Heart right ventricle (tissue), 16 donors: ENCODE results near the gene TGFBR3L. TPM values are rescaled to one million over a fixed set of nuclear protein-coding genes. Genes with fewer than 3 reads are reported as not detected.
A peak's percentile ranks its signal among the peaks of the same experiment; 100 is the strongest.

Experiments
- ATAC-seq, 8 donors: fragments of 200-7000 bp; cut with Tn5 transposase; one replicate each; pipeline ENCODE4 v1.9.1; 2020; ENCODE audit warnings: mild to moderate bottlenecking in 8 of 8, moderate library complexity in 8 of 8, moderate number of reproducible peaks in 1 of 8
- DNase-seq, 2 donors: peaks; one replicate each; pipeline ENCODE4 v3.0.0-alpha.2; 2020
- H3K27ac ChIP-seq, 10 donors: fragments of 200-600 bp; sonication (generic) in 2 of 10; one replicate each; pipeline versions ENCODE4 v1.5.0 to v1.8.0; 2020 to 2022; ENCODE audit warnings: mild to moderate bottlenecking in 3 of 10
- H3K27me3 ChIP-seq, 7 donors: fragments of 200-600 bp; one replicate each; pipeline ENCODE4 v1.8.0; 2021 to 2022; ENCODE audit warnings: mild to moderate bottlenecking in 2 of 7
- H3K36me3 ChIP-seq, 9 donors: fragments of 200-600 bp; sonication (generic) in 1 of 9; one replicate each; pipeline versions ENCODE4 v1.5.0 to v1.8.0; 2020 to 2022; ENCODE audit warnings: mild to moderate bottlenecking in 2 of 9
- H3K4me1 ChIP-seq, 9 donors: fragments of 200-600 bp; sonication (generic) in 1 of 9; one replicate each; pipeline versions ENCODE4 v1.5.0 to v1.8.0; 2020 to 2022; ENCODE audit warnings: mild to moderate bottlenecking in 4 of 9
- H3K4me3 ChIP-seq, 10 donors: fragments of 200-600 bp; sonication (generic) in 2 of 10; one replicate each; pipeline versions ENCODE4 v1.5.0 to v1.8.0; 2020 to 2022; ENCODE audit warnings: mild to moderate bottlenecking in 7 of 10, moderate library complexity in 2 of 10
- H3K9me3 ChIP-seq, 11 donors: fragments of 200-600 bp in 10 of 11; sonication (generic) in 2 of 11; one replicate each; pipeline versions ENCODE4 v1.5.0 to v1.8.0; 2013 to 2022; ENCODE audit warnings: mild to moderate bottlenecking in 2 of 11, control low read depth in 1 of 11, moderate library complexity in 1 of 11
- WGBS, 2 donors: extraction: QIAGEN DNeasy Blood & Tissue Kit; methylation state at CpG; one replicate each; pipeline ENCODE4 v1.1.7; 2013; ENCODE audit warnings: inconsistent platforms in 1 of 2; 5-methylcytosine and 5-hydroxymethylcytosine counted together
- intact Hi-C, 10 donors: fragments of 100-400 bp; cut with DNase I; formaldehyde crosslinking; loops; one replicate each; pipeline versions ENCODE4 v1.11.1 to v1.14.2; 2022
- polyA plus RNA-seq, 2 donors: library from polyadenylated mRNA; stranded (reverse); fragments of 200-250 nt; gene quantifications; one replicate each; pipeline ENCODE4 v1.2.3, GENCODE V29; 2013
- total RNA-seq, 10 donors: library from RNA; stranded (reverse); fragmentation: NEBNext Ultra II Directional in 3 of 10; extraction: Animal tissue kit (Norgen Biotek cat#: 25700) in 3 of 10; gene quantifications; one replicate each; pipeline versions ENCODE4 v1.2.1 to v1.2.4, GENCODE V29; 2021 to 2023
- TF ChIP-seq, protein P1 (sequence below), 9 donors: fragments of 200-600 bp; sonication (generic) in 2 of 9; IDR thresholded peaks; one replicate each; pipeline versions ENCODE4 v1.5.0 to v1.8.0; 2021 to 2022; ENCODE audit warnings: antibody characterized with exemption in 9 of 9, mild to moderate bottlenecking in 5 of 9, moderate library complexity in 1 of 9
- donor health status: Arrhythmogenic right ventricular cardiomyopathy.
- donor health status: ischemic (EF 13 %, LVEDD 7.1; RV severe dilation, severe dysfunction).
- donor health status: healthy with polysubstance abuse.
- donor health status: DM: no; HTN: yes; CAD: no.
- donor health status: DM: no; HTN: no; CAD: no.
- donor health status: ischemic (EF 25% LVEDD 6.9; RV normal size, moderate dysfunction).
- donor health status: ischemic (EF 25% LVEDD 5.7; RV mildly dilated, moderate dysfunction).
- donor health status: healthy.
- donor health status: DM: yes; HTN: yes; CAD: no.
- donor health status: Ischemic cardiomyopathy.
- donor health status: ischemic (EF 35%, LVEDD 5.7; RV mildly dilated, moderate dysfunction).
- donor health status: nonischemic (EF 11% LVEDD 7.7; RV severe dilation, severe dysfunction).
- donor health status: DM: yes; HTN: yes; CAD: no.
- donor health status: PGD.
- donor health status: ischemic (EF 29% LVEDD 5.4; RV normal size, mild dysfunction).
- donor health status: nonischemic (EF 23%, LVEDD 6.1; RV moderate dilation, normal function).

The TGFBR3L gene
- total and polyA plus RNA-seq, 12 donors, result 1.1 to 11.6 (median 4.1) TPM

DNA sequence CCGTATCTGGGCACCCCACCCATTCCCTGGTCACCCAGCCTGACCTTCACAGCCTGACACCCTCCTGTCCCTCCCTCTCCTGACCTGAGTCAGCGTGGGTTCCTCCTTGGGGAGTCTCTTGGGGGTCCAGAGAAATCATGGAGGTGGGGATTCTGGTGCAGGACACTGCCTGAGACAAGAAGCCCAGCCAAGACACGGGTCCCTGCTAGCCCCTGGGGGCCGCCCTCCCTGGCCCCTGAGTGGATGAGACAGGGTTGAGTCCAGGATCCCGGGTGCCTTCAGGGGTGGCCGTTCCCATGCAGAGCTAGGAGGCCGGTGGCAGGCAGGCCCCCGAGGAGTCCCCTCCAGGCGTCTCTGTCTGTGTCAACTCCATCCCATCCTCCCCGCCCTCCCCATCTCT, 9.4 kb upstream of the TGFBR3L start:
- Histone ChIP-seq H3K36me3 (peaks cover 0 to 34% (median 6%) of the 10 kb centered on the region in 9 donors), H3K27ac (no peak overlapping the region), H3K9me3 (no peaks in the 10 kb centered on the region), H3K4me1 (peaks cover 14 to 62% (median 41%) of the 10 kb centered on the region in 9 donors), H3K27me3 (peaks cover 0 to 4% (median 0%) of the 10 kb centered on the region in 7 donors), H3K4me3 (peak overlapping the region in 8 of 10 donors; percentile 82 to 96 (median 88))
- ATAC-seq (no peak), DNase-seq (no peak)
- whole genome bisulfite sequencing, 2 donors, result 69 to 70% methylated on average over 10 of the region's 10 CpGs
- intact Hi-C loops, result no loop called here
- TF ChIP-seq, protein P1, sequence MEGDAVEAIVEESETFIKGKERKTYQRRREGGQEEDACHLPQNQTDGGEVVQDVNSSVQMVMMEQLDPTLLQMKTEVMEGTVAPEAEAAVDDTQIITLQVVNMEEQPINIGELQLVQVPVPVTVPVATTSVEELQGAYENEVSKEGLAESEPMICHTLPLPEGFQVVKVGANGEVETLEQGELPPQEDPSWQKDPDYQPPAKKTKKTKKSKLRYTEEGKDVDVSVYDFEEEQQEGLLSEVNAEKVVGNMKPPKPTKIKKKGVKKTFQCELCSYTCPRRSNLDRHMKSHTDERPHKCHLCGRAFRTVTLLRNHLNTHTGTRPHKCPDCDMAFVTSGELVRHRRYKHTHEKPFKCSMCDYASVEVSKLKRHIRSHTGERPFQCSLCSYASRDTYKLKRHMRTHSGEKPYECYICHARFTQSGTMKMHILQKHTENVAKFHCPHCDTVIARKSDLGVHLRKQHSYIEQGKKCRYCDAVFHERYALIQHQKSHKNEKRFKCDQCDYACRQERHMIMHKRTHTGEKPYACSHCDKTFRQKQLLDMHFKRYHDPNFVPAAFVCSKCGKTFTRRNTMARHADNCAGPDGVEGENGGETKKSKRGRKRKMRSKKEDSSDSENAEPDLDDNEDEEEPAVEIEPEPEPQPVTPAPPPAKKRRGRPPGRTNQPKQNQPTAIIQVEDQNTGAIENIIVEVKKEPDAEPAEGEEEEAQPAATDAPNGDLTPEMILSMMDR (IDR thresholded peaks at IDR 0.05), result no peak

DNA sequence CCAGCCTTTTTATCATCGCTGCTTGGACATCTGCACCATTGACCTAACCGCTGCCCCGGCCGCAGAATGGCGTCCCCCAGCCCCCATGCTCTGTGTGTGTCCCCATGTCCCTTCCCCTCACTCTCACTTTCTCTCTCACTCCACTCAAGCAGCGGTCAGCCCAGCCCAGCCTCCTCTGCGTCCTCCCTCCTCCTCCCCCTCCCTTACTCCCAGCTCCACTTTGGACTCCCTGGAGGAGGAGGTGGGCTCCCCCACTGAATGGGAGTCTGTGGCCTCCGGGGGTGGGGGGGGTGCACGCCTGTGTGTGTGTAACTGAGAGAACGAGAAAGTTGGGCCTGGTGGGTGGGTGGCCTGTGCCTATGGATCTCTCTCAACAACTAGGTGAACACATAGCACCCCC, 8.8 kb upstream of the TGFBR3L start:
- H3K27ac ChIP-seq, result no peak overlapping the region
- H3K9me3 ChIP-seq, result no peaks in the 10 kb centered on the region
- no peak overlapping the region for H3K4me3 ChIP-seq
- H3K36me3 ChIP-seq, result peaks cover 0 to 40% (median 12%) of the 10 kb centered on the region in 9 donors
- no peak for ATAC-seq
- DNase-seq, result no peak
- WGBS, 2 donors, result 83 to 88% methylated on average over 10 of the region's 10 CpGs
- H3K27me3 ChIP-seq, result no peaks in the 10 kb centered on the region
- TF ChIP-seq, protein P1 (IDR thresholded peaks at IDR 0.05), result no peak
- peaks cover 14 to 62% (median 41%) of the 10 kb centered on the region in 9 donors for H3K4me1 ChIP-seq
- intact Hi-C loops, result no loop called here

DNA sequence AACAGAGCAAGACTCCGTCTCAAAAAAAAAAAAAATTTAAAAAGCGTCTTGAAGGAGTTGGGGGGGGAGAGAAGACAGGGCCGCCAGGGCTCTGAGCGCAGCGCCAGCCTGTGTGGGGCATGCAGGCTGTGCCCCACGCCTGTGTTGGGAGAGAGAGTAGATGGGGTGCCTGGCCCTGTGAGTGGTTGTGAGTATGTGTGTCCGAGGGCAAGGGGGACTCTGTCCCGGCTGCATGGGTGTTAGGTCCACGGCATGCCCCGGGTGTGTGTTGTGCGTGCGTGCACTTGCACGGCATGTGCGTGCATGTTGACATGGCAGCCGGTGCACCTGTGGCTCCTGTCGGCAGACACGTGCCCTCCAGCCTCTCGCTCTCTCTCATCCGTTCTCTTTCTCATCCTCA, 7.5 kb upstream of the TGFBR3L start:
- peaks cover 0 to 8% (median 0%) of the 10 kb centered on the region in 7 donors for H3K27me3 ChIP-seq
- no peak overlapping the region for H3K4me3 ChIP-seq
- 93 to 96% methylated on average over 19 of the region's 19 CpGs for WGBS, 2 donors
- DNase-seq (no peak), ATAC-seq (no peak)
- peaks cover 14 to 62% (median 41%) of the 10 kb centered on the region in 9 donors for H3K4me1 ChIP-seq
- no peak overlapping the region for H3K27ac ChIP-seq
- TF ChIP-seq, protein P1 (IDR thresholded peaks at IDR 0.05), result no peak
- intact Hi-C loops, result no loop called here
- no peaks in the 10 kb centered on the region for H3K9me3 ChIP-seq
- peaks cover 0 to 53% (median 25%) of the 10 kb centered on the region in 9 donors for H3K36me3 ChIP-seq

DNA sequence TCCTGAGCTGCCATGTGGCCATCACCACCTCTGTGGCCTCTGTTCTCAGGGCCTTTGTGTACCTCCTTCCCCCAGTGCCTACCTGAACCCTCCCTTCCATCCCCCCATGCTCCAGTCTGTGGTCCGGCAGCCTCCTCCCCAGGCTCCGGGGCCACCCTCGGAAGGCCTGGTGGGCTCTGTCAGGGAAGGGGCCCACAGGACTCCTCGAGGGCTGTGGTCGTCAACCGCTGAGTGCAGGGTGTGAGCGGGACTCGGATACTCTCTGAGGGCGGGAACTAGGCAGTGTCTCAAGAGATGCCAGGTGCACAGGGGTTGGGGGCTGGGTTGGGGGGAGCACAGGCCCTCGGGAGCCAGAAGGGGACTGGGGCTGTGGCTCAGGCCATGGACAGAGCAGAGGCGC, 7.1 kb upstream of the TGFBR3L start:
- 94% methylated on average over 11 of the region's 11 CpGs for WGBS, 2 donors
- Histone ChIP-seq H3K36me3 (peaks cover 3 to 57% (median 29%) of the 10 kb centered on the region in 9 donors), H3K9me3 (no peaks in the 10 kb centered on the region), H3K4me1 (peaks cover 14 to 60% (median 40%) of the 10 kb centered on the region in 9 donors), H3K27ac (no peak overlapping the region), H3K27me3 (peaks cover 0 to 8% (median 0%) of the 10 kb centered on the region in 7 donors), H3K4me3 (no peak overlapping the region)
- TF ChIP-seq, protein P1 (IDR thresholded peaks at IDR 0.05), result no peak
- DNase-seq (no peak), ATAC-seq (no peak)
- intact Hi-C loops, result no loop called here
